IMR-90 (cell line): ENCODE data around the gene MSI2.

ENCODE experiments used
- BHLHE40 ChIP-seq: fragments of 150-350 bp; IDR thresholded peaks from 2 replicates; pipeline ENCODE4 v1.6.1; 2016; ENCODE audit warnings: mild to moderate bottlenecking, low read depth, low read length
- FOS ChIP-seq: fragments of 150-350 bp; IDR thresholded peaks from 2 replicates; pipeline ENCODE4 v1.6.1; 2016; ENCODE audit warnings: low read depth, low read length
- MAFK ChIP-seq: IDR thresholded peaks from 2 replicates; pipeline ENCODE4 v1.6.1; 2012; ENCODE audit warnings: low read depth, low read length, improper control_type of control experiment
- NFE2L2 ChIP-seq: fragments of 150-350 bp; IDR thresholded peaks from 2 replicates; pipeline ENCODE4 v1.6.1; 2016; ENCODE audit warnings: low read depth, mild to moderate bottlenecking, low read length
- POLR2A ChIP-seq: IDR thresholded peaks from 2 replicates; pipeline ENCODE4 v1.6.1; 2012; ENCODE audit warnings: mild to moderate bottlenecking, low read depth, low read length
- RAD21 ChIP-seq: IDR thresholded peaks from 2 replicates; pipeline ENCODE4 v1.6.1; 2012; ENCODE audit warnings: low read length, improper control_type of control experiment
- TF ChIP-seq, protein P1 (sequence below): conservative IDR thresholded peaks from 2 replicates; pipeline ENCODE4 v1.5.1; 2012; ENCODE audit warnings: mild to moderate bottlenecking, low read depth, low read length, improper control_type of control experiment
- TF ChIP-seq, protein P2 (sequence below): fragments of 150-350 bp; IDR thresholded peaks from 2 replicates; pipeline ENCODE4 v1.6.1; 2017; ENCODE audit warnings: mild to moderate bottlenecking, antibody characterized with exemption, low read length, low read depth

DNA sequence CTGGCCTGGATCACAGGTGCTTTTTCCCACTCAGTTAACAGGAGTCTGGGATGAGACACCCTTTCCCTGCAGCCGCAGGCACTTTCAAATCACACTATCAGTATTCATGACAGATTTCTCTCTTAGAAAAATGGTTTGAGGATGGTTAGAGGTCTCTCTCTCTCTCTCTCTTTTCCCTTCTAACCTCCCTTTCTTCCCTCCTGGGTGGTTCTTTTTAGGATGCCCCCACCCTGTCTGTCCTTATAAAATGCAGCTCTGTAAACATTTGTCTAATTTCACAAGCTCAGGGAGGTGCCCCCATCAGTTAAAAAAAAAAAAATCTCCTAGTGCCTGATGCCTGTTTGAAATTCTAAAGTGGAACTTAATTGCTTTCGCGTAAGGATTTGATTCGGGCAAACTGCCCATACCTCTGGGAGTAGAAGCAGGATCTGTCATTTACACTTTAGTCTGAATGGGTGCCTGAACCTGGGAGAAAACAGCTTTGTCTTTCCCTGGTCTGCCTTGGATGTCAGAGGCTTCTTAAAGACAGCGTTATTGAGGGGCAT lies 329.9 kb downstream of the MSI2 start:
- TF ChIP-seq MAFK (no peak), POLR2A (no peak), FOS (no peak), BHLHE40 (no peak), NFE2L2 (no peak), RAD21 (no peak)
- TF ChIP-seq, protein P1, sequence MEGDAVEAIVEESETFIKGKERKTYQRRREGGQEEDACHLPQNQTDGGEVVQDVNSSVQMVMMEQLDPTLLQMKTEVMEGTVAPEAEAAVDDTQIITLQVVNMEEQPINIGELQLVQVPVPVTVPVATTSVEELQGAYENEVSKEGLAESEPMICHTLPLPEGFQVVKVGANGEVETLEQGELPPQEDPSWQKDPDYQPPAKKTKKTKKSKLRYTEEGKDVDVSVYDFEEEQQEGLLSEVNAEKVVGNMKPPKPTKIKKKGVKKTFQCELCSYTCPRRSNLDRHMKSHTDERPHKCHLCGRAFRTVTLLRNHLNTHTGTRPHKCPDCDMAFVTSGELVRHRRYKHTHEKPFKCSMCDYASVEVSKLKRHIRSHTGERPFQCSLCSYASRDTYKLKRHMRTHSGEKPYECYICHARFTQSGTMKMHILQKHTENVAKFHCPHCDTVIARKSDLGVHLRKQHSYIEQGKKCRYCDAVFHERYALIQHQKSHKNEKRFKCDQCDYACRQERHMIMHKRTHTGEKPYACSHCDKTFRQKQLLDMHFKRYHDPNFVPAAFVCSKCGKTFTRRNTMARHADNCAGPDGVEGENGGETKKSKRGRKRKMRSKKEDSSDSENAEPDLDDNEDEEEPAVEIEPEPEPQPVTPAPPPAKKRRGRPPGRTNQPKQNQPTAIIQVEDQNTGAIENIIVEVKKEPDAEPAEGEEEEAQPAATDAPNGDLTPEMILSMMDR: no peak
- TF ChIP-seq, protein P2, sequence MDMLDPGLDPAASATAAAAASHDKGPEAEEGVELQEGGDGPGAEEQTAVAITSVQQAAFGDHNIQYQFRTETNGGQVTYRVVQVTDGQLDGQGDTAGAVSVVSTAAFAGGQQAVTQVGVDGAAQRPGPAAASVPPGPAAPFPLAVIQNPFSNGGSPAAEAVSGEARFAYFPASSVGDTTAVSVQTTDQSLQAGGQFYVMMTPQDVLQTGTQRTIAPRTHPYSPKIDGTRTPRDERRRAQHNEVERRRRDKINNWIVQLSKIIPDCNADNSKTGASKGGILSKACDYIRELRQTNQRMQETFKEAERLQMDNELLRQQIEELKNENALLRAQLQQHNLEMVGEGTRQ: no peak
